ENCODE data around the gene DLG1.

GRCh38 chr3:197017003-197017402, 281.4 kb downstream of the DLG1 start:
- no peak for TF ChIP-seq EZH2phosphoT487 (IDR thresholded peaks at IDR 0.05; ENCODE audit: low read depth, severe bottlenecking, unreplicated experiment)
- TF ChIP-seq, protein P1, sequence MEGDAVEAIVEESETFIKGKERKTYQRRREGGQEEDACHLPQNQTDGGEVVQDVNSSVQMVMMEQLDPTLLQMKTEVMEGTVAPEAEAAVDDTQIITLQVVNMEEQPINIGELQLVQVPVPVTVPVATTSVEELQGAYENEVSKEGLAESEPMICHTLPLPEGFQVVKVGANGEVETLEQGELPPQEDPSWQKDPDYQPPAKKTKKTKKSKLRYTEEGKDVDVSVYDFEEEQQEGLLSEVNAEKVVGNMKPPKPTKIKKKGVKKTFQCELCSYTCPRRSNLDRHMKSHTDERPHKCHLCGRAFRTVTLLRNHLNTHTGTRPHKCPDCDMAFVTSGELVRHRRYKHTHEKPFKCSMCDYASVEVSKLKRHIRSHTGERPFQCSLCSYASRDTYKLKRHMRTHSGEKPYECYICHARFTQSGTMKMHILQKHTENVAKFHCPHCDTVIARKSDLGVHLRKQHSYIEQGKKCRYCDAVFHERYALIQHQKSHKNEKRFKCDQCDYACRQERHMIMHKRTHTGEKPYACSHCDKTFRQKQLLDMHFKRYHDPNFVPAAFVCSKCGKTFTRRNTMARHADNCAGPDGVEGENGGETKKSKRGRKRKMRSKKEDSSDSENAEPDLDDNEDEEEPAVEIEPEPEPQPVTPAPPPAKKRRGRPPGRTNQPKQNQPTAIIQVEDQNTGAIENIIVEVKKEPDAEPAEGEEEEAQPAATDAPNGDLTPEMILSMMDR (IDR thresholded peaks at IDR 0.05; ENCODE audit: poor library complexity): no peak
- no peak for TF ChIP-seq EZH2 (IDR thresholded peaks at IDR 0.05; ENCODE audit: borderline replicate concordance)
